H1 (cell line): ENCODE data around the gene PHGDH. TPM values are rescaled to one million over a fixed set of nuclear protein-coding genes. Genes with fewer than 3 reads are reported as not detected.

Experiments used
- BACH1 ChIP-seq: IDR thresholded peaks from 2 replicates; pipeline ENCODE4 v1.6.1; 2012; ENCODE audit warnings: low read length, improper control_type of control experiment
- BRCA1 ChIP-seq: IDR thresholded peaks from 2 replicates; pipeline ENCODE4 v1.6.1; 2012; ENCODE audit warnings: low read depth, low read length, improper control_type of control experiment
- CHD7 ChIP-seq: fragments of 300-600 bp; sonication (generic); IDR thresholded peaks from 2 replicates; pipeline ENCODE4 v1.7.1; 2012; ENCODE audit warnings: low read length, moderate library complexity, mild to moderate bottlenecking, inconsistent platforms; ENCODE audit not compliant: insufficient replicate concordance
- GABPA ChIP-seq: IDR thresholded peaks from 2 replicates; pipeline ENCODE4 v1.6.1; 2011; ENCODE audit warnings: mild to moderate bottlenecking, low read length, moderate library complexity, borderline replicate concordance; ENCODE audit not compliant: insufficient read depth
- HDAC6 ChIP-seq: IDR thresholded peaks from one replicate; pipeline ENCODE4 v1.7.1; 2012; ENCODE audit warnings: low read depth, mild to moderate bottlenecking, inconsistent platforms, low read length, moderate library complexity
- KDM1A ChIP-seq: fragments of 200-600, 300-600 bp; sonication (generic); IDR thresholded peaks from 2 replicates; pipeline ENCODE4 v1.7.1; 2016; ENCODE audit warnings: mild to moderate bottlenecking, low read length, borderline replicate concordance
- POLR2AphosphoS5 ChIP-seq: IDR thresholded peaks from 2 replicates; pipeline ENCODE4 v1.6.1; 2011; ENCODE audit warnings: low read depth, low read length
- SIN3A ChIP-seq, 2 experiments: IDR thresholded peaks in 1 of 2; conservative IDR thresholded peaks in 1 of 2; 2 replicates each; pipeline ENCODE4 v1.6.1; 2011 to 2012; ENCODE audit warnings: low read length in 2 of 2, improper control_type of control experiment in 1 of 2, low read depth in 1 of 2, mild to moderate bottlenecking in 1 of 2
- SUZ12 ChIP-seq: fragments of 200-600 bp; sonication (generic); IDR thresholded peaks from 2 replicates; pipeline ENCODE4 v1.6.1; 2012; ENCODE audit warnings: mild to moderate bottlenecking, inconsistent platforms, low read length, moderate library complexity, mixed read lengths
- TAF1 ChIP-seq: IDR thresholded peaks from 2 replicates; pipeline ENCODE4 v1.6.1; 2011; ENCODE audit warnings: mild to moderate bottlenecking, low read depth, low read length
- TBP ChIP-seq: IDR thresholded peaks from 2 replicates; pipeline ENCODE4 v1.6.1; 2011; ENCODE audit warnings: low read depth, low read length, improper control_type of control experiment
- polyA plus RNA-seq, 7 experiments: library from polyadenylated mRNA; depleted of rRNA in 3 of 7; stranded (reverse) in 5 of 7; unstranded in 2 of 7; fragments of >200 nt in 5 of 7; fragments of 200-250 nt in 2 of 7; gene quantifications; 1 replicate in 5 of 7; 2 replicates in 1 of 7; 4 replicates in 1 of 7; pipeline versions ENCODE4 v1.2.1 to v1.2.3, GENCODE V29; 2011 to 2013; ENCODE audit warnings: missing spikeins in 2 of 7, mixed read lengths in 2 of 7
- total RNA-seq: library from RNA; stranded (reverse); fragmentation: NEBNext Ultra II Directional; extraction: Animal tissue kit (Norgen Biotek cat#: 25700); gene quantifications from 2 replicates; pipeline ENCODE4 v1.2.1, GENCODE V29; 2021

Gene PHGDH
- total and polyA plus RNA-seq, 2 of the 8 experiments (the other 6 are each of a cell fraction or from before 2014, with no cell fraction given) = 358 to 687 TPM

GRCh38 chr1:119673171-119673940 is 38.4 kb upstream of the PHGDH start (continued):
- TF ChIP-seq CHD7 = no peak
- no peak for TF ChIP-seq SUZ12
- no peak for TF ChIP-seq POLR2AphosphoS5
- TF ChIP-seq SIN3A (conservative IDR thresholded peaks at IDR 0.05 in 1 of 2, IDR thresholded peaks at IDR 0.05 in 1 of 2; ENCODE audit: low read depth in 1 of 2, low read length in 2 of 2) = no peak
- no peak for TF ChIP-seq TBP
- TF ChIP-seq KDM1A = no peak
- no peak for TF ChIP-seq BRCA1
- no peak for TF ChIP-seq TAF1
- no peak for TF ChIP-seq BACH1
- TF ChIP-seq GABPA = no peak
- TF ChIP-seq HDAC6 = no peak
